ENCODE measurements around the gene SH2D4B.

SH2D4B gene

GRCh38 chr10:80537736-80538480 is at the start of gene SH2D4B:
SH2D4B (plus strand) TSS chr10:80537902; CDS start chr10:80538332, 430 bp downstream.
- DNase-seq (ENCODE audit: low read depth in 2 of 2), result no peak

- DNase-seq (ENCODE audit: low read depth in 2 of 2), result no peak
Observed at GRCh38 chr10:80488539-80489066, 49.1 kb upstream of the SH2D4B start.

GRCh38 chr10:80489371-80490112 is 48.2 kb upstream of the SH2D4B start:
- no peak for DNase-seq (ENCODE audit: low read depth in 2 of 2)

GRCh38 chr10:80491251-80492102 is 46.2 kb upstream of the SH2D4B start:
- no peak for DNase-seq (ENCODE audit: low read depth in 2 of 2)

- no peak for DNase-seq (ENCODE audit: low read depth in 2 of 2)
Observed at GRCh38 chr10:80492848-80493521, 44.7 kb upstream of the SH2D4B start.

- DNase-seq (ENCODE audit: low read depth in 2 of 2), result no peak
Observed at GRCh38 chr10:80493522-80494051, 44.1 kb upstream of the SH2D4B start.

- DNase-seq (ENCODE audit: low read depth in 2 of 2), result no peak
Observed at GRCh38 chr10:80496555-80497172, 41.0 kb upstream of the SH2D4B start.

GRCh38 chr10:80497187-80498077 is 40.3 kb upstream of the SH2D4B start:
- no peak for DNase-seq (ENCODE audit: low read depth in 2 of 2)

GRCh38 chr10:80498078-80498832 is 39.4 kb upstream of the SH2D4B start:
- no peak for DNase-seq (ENCODE audit: low read depth in 2 of 2)

GRCh38 chr10:80498833-80499741 is 38.6 kb upstream of the SH2D4B start:
- peak in 1 of 2 donors; percentile 35 for DNase-seq (ENCODE audit: low read depth in 2 of 2)

GRCh38 chr10:80500572-80501380 is 36.9 kb upstream of the SH2D4B start:
- no peak for DNase-seq (ENCODE audit: low read depth in 2 of 2)

- DNase-seq (ENCODE audit: low read depth in 2 of 2), result no peak
Observed at GRCh38 chr10:80501381-80501912, 36.3 kb upstream of the SH2D4B start.

- DNase-seq (ENCODE audit: low read depth in 2 of 2), result no peak
Observed at GRCh38 chr10:80501913-80502521, 35.7 kb upstream of the SH2D4B start.

GRCh38 chr10:80502621-80503583 is 34.8 kb upstream of the SH2D4B start:
- DNase-seq (ENCODE audit: low read depth in 2 of 2), result no peak

GRCh38 chr10:80503584-80504157 is 34.0 kb upstream of the SH2D4B start:
- DNase-seq (ENCODE audit: low read depth in 2 of 2), result no peak
